GM12878 (cell line): ENCODE measurements around the gene ME3. TPM values are rescaled to one million over a fixed set of nuclear protein-coding genes. Genes with fewer than 3 reads are reported as not detected.

Experiments used
- ATAC-seq: fragments of 200-7000 bp; cut with Tn5 transposase; 3 replicates; pipeline ENCODE4 v1.9.1; 2020; ENCODE audit warnings: mild to moderate bottlenecking, moderate library complexity
- BruUV-seq: library from RNA; stranded (reverse); fragments of 400-500 nt; replicated peaks from 2 replicates; lab custom pipeline; 2021; lab: Mats Ljungman, UMichigan
- CTCF ChIA-PET: fragments of 300-600 bp; sonication (Branson Sonifier 250); formaldehyde crosslinking; extraction: SDS; loops from one replicate; lab custom pipeline; 2021; ENCODE audit warnings: inconsistent platforms; lab: Yijun Ruan, JAX
- POLR2A ChIA-PET: fragments of 350-600 bp; formaldehyde crosslinking; extraction: SDS; loops from one replicate; lab custom pipeline; 2021; ENCODE audit warnings: inconsistent platforms; lab: Charles Lee
- RAD21 ChIA-PET: fragments of 300-600 bp; sonication (Branson Sonifier 250); formaldehyde crosslinking; loops from one replicate; lab custom pipeline; 2023; ENCODE audit warnings: antibody characterized with exemption; ENCODE audit not compliant: unreplicated experiment; lab: Charles Lee
- SMC1A ChIA-PET: fragments of 300-600 bp; sonication (Branson Sonifier 250); formaldehyde crosslinking; loops from one replicate; lab custom pipeline; 2023; ENCODE audit not compliant: unreplicated experiment, uncharacterized antibody; lab: Charles Lee
- DNase-seq: peaks from one replicate; pipeline ENCODE4 v3.0.0-alpha.2; 2011; ENCODE audit warnings: low read depth, low spot score
- FAIRE-seq: peaks from 3 replicates; lab custom pipeline; 2011; peaks lifted over from hg19 to GRCh38; lab: Jason Lieb, UNC
- H2AFZ ChIP-seq: 2 replicates; pipeline ENCODE4 v1.6.0; 2011; ENCODE audit warnings: low read depth, low read length, control low read depth; ENCODE audit not compliant: control insufficient read depth
- H3K27ac ChIP-seq: 2 replicates; pipeline ENCODE4 v1.5.1; 2011; ENCODE audit warnings: control low read depth; ENCODE audit not compliant: control insufficient read depth, insufficient read depth
- H3K27me3 ChIP-seq, 2 experiments: replicated peaks in 1 of 2; 2 replicates each; pipeline versions ENCODE4 v1.6.0 to v1.6.1; 2011; ENCODE audit warnings: low read length in 1 of 2; ENCODE audit not compliant: control insufficient read depth in 2 of 2, insufficient read depth in 2 of 2
- H3K36me3 ChIP-seq, 2 experiments: 2 replicates each; pipeline ENCODE4 v1.5.1; 2011; ENCODE audit warnings: low read length in 1 of 2; ENCODE audit not compliant: control insufficient read depth in 2 of 2, insufficient read depth in 2 of 2
- H3K4me1 ChIP-seq: 2 replicates; pipeline ENCODE4 v1.6.1; 2011; ENCODE audit warnings: mild to moderate bottlenecking, low read length, moderate library complexity, mixed read lengths; ENCODE audit not compliant: control insufficient read depth, insufficient read depth
- H3K4me2 ChIP-seq: 2 replicates; pipeline ENCODE4 v1.6.0; 2011; ENCODE audit warnings: control low read depth; ENCODE audit not compliant: control insufficient read depth, insufficient read depth
- H3K4me3 ChIP-seq: fragments of 200-600 bp; sonication (generic); 2 replicates; pipeline ENCODE4 v1.5.1; 2016
- H3K79me2 ChIP-seq: 2 replicates; pipeline ENCODE4 v1.6.0; 2011; ENCODE audit warnings: low read length; ENCODE audit not compliant: control insufficient read depth, insufficient read depth
- H3K9ac ChIP-seq: 2 replicates; pipeline ENCODE4 v1.8.0; 2011; ENCODE audit warnings: low read length, control low read depth, mixed read lengths; ENCODE audit not compliant: control insufficient read depth, insufficient read depth
- H3K9me3 ChIP-seq: replicated peaks from 3 replicates; pipeline ENCODE4 v1.5.1; 2011; ENCODE audit warnings: mild to moderate bottlenecking, low read length; ENCODE audit not compliant: control insufficient read depth, insufficient read depth
- H4K20me1 ChIP-seq: 2 replicates; pipeline ENCODE4 v1.6.0; 2011; ENCODE audit not compliant: control insufficient read depth, insufficient read depth
- BCL11A ChIP-seq: IDR thresholded peaks from 2 replicates; pipeline ENCODE4 v1.6.1; 2011; ENCODE audit warnings: low read depth, low read length
- CHD4 ChIP-seq: fragments of 200-600 bp; sonication (generic); IDR thresholded peaks from 2 replicates; pipeline ENCODE4 v1.6.1; 2016; ENCODE audit warnings: mild to moderate bottlenecking
- FOXK2 ChIP-seq: fragments of 450-650 bp; IDR thresholded peaks from 2 replicates; pipeline ENCODE4 v1.6.1; 2017; ENCODE audit warnings: mild to moderate bottlenecking, moderate library complexity
- MXI1 ChIP-seq: fragments of 150-350 bp; IDR thresholded peaks from 2 replicates; pipeline ENCODE4 v1.6.1; 2011; ENCODE audit warnings: low read depth, mild to moderate bottlenecking, inconsistent platforms, low read length, improper control_type of control experiment
- NR2C2 ChIP-seq: IDR thresholded peaks from 2 replicates; pipeline ENCODE4 v1.6.1; 2011; ENCODE audit warnings: borderline replicate concordance, low read depth; ENCODE audit not compliant: control insufficient read depth, insufficient read length
- POLR2AphosphoS5 ChIP-seq: IDR thresholded peaks from 2 replicates; pipeline ENCODE4 v1.6.1; 2011; ENCODE audit warnings: mild to moderate bottlenecking, low read length, inconsistent platforms
- POU2F2 ChIP-seq: IDR thresholded peaks from 3 replicates; pipeline ENCODE4 v1.6.1; 2011; ENCODE audit warnings: low read depth, mild to moderate bottlenecking, low read length, borderline replicate concordance
- RCOR1 ChIP-seq: conservative IDR thresholded peaks from 2 replicates; pipeline ENCODE4 v1.6.1; 2012; ENCODE audit warnings: low read depth, low read length, improper control_type of control experiment
- SMAD5 ChIP-seq: IDR thresholded peaks from 2 replicates; pipeline ENCODE4 v1.6.1; 2016; ENCODE audit warnings: antibody characterized with exemption, low read depth
- SMC3 ChIP-seq: IDR thresholded peaks from 2 replicates; pipeline ENCODE4 v1.6.1; 2011; ENCODE audit warnings: low read length, improper control_type of control experiment, borderline replicate concordance
- SUPT20H ChIP-seq: IDR thresholded peaks from 2 replicates; pipeline ENCODE4 v1.6.1; 2011; ENCODE audit warnings: low read depth, mild to moderate bottlenecking, low read length, moderate library complexity, borderline replicate concordance; ENCODE audit not compliant: control insufficient read depth
- YBX1 ChIP-seq: fragments of 450-650 bp; IDR thresholded peaks from 2 replicates; pipeline ENCODE4 v1.6.1; 2016; ENCODE audit warnings: antibody characterized with exemption
- ZSCAN29 ChIP-seq: fragments of 450-650 bp; IDR thresholded peaks from 2 replicates; pipeline ENCODE4 v1.6.1; 2017; ENCODE audit warnings: mild to moderate bottlenecking, moderate library complexity
- WGBS: methylation state at CpG from one replicate; pipeline ENCODE4 v1.1.6; 2016; ENCODE audit warnings: low lambda C conversion rate; ENCODE audit not compliant: insufficient replicate concordance, insufficient coverage; ENCODE audit errors: missing lambda C conversion rate; 5-methylcytosine and 5-hydroxymethylcytosine counted together
- in situ Hi-C: fragments of 300-500 bp; cut with MboI; formaldehyde crosslinking; loops from 9 replicates; pipeline ENCODE4 v1.14.3; 2018; ENCODE audit warnings: mixed read lengths
- intact Hi-C: fragments of 100-400 bp; cut with micrococcal nuclease; formaldehyde crosslinking; loops from one replicate; pipeline ENCODE4 v1.14.2; 2022; ENCODE audit not compliant: unreplicated experiment
- polyA plus RNA-seq, 11 experiments: library from polyadenylated mRNA; depleted of rRNA in 4 of 11; unstranded in 6 of 11; stranded (reverse) in 5 of 11; fragments of >200 nt; fragmentation: Nextera tagmentation in 4 of 11; fragmentation: Illumina TruSeq in 1 of 11; extraction: Ambion mirVana in 4 of 11; extraction: Trizol in 1 of 11; gene quantifications; 1 replicate in 1 of 11; 2 replicates in 10 of 11; pipeline versions ENCODE4 v1.2.1 to v1.2.3, GENCODE V29; 2011 to 2016; ENCODE audit warnings: inconsistent platforms in 2 of 11, missing spikeins in 2 of 11, low read depth in 1 of 11
- total RNA-seq, 4 experiments: library from RNA; depleted of rRNA in 3 of 4; stranded (reverse); fragments of >200 nt in 3 of 4; fragmentation: Illumina TruSeq in 1 of 4; extraction: Trizol in 1 of 4; gene quantifications; 2 replicates each; pipeline versions ENCODE4 v1.2.1 to v1.2.3, GENCODE V29; 2013 to 2021
- TF ChIP-seq, protein P1 (sequence below): fragments of 450-650 bp; IDR thresholded peaks from 2 replicates; pipeline ENCODE4 v1.6.1; 2017; ENCODE audit warnings: mild to moderate bottlenecking

Gene ME3
- total and polyA plus RNA-seq, 10 of the 15 experiments (the other 5 are each of a cell fraction or from before 2014, with no cell fraction given), result 0.06 to 0.40 (median 0.19) TPM; not detected in 2

DNA sequence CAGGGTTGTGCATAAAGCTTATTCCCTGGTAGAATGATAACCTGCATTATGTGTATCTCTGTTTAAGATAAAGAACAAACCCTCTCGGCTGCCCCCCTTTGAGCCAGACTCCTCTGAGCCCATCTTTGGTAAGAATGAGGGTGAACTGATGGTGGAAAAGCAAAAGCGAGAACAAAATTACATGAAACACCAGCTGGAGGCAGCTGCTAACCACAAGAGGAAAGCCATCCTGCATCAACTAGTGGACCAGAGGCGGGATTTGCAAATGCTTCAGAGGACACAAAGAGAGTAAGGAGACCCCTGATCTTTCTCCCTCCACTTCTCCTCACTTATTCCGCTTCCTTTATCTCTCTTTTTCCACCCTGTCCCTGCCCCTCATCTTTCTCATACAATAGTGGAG is 257.4 kb downstream of the ME3 start:
- Histone ChIP-seq H3K79me2 (no peaks in the 10 kb centered on the region), H3K4me2 (no peak overlapping the region), H3K27ac (no peak overlapping the region), H4K20me1 (no peaks in the 10 kb centered on the region), H3K9me3 (no peaks in the 10 kb centered on the region), H2AFZ (no peak overlapping the region), H3K4me3 (no peak overlapping the region), H3K36me3 (no peaks in the 10 kb centered on the region), H3K27me3 (no peaks in the 10 kb centered on the region), H3K9ac (no peak overlapping the region), H3K4me1 (no peaks in the 10 kb centered on the region; the same call in 1 of the 2 replicates)
- DNase-seq (no peak), ATAC-seq (no peak), FAIRE-seq (no peak)
- SMC1A ChIA-PET, result interaction anchor here (0.5 to 1.4 kb wide), 5 partner anchors 9 to 399 kb away, joined by 3 to 4 read pairs (median 3); no protein-coding TSS in a partner anchor
- TF ChIP-seq SMC3 (no peak), YBX1 (no peak), POLR2AphosphoS5 (no peak), CHD4 (no peak), FOXK2 (no peak), ZSCAN29 (no peak), POU2F2 (no peak), RCOR1 (no peak), MXI1 (no peak), SUPT20H (no peak), NR2C2 (no peak), SMAD5 (no peak), BCL11A (no peak)
- TF ChIP-seq, protein P1, sequence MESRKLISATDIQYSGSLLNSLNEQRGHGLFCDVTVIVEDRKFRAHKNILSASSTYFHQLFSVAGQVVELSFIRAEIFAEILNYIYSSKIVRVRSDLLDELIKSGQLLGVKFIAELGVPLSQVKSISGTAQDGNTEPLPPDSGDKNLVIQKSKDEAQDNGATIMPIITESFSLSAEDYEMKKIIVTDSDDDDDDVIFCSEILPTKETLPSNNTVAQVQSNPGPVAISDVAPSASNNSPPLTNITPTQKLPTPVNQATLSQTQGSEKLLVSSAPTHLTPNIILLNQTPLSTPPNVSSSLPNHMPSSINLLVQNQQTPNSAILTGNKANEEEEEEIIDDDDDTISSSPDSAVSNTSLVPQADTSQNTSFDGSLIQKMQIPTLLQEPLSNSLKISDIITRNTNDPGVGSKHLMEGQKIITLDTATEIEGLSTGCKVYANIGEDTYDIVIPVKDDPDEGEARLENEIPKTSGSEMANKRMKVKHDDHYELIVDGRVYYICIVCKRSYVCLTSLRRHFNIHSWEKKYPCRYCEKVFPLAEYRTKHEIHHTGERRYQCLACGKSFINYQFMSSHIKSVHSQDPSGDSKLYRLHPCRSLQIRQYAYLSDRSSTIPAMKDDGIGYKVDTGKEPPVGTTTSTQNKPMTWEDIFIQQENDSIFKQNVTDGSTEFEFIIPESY, result no peak
- CTCF ChIA-PET, result interaction anchor here (0.6 kb wide), 1 partner anchor 586 kb away, joined by 4 read pairs; no protein-coding TSS in a partner anchor
- in situ Hi-C loops, result no loop called here
- intact Hi-C loops, result loop anchor here (5.0 to 10.0 kb wide), 2 partner anchors 473 to 820 kb away; no protein-coding TSS in a partner anchor
- WGBS, result 48% methylated on average over 4 of the region's 4 CpGs
- no TSS peak for BruUV-seq
- RAD21 ChIA-PET, result interaction anchor here (1.8 kb wide), 1 partner anchor 560 kb away, joined by 4 read pairs; the partner anchor contains the start of gene CCDC83
- POLR2A ChIA-PET, result no interaction called here
